HEK293 (cell line): ENCODE data around the gene FXYD3.

Experiments used
- ATF2 ChIP-seq: fragments of 450-650 bp; formaldehyde crosslinking; IDR thresholded peaks from 2 replicates; pipeline ENCODE4 v1.5.1; 2016; ENCODE audit warnings: missing biosample characterization, missing genetic modification characterization, low read depth
- CTCF ChIP-seq: fragments of 450-650 bp; formaldehyde crosslinking; IDR thresholded peaks from 2 replicates; pipeline ENCODE4 v1.5.1; 2016; ENCODE audit warnings: missing biosample characterization, missing genetic modification characterization
- KLF1 ChIP-seq: fragments of 450-650 bp; formaldehyde crosslinking; IDR thresholded peaks from 2 replicates; pipeline ENCODE4 v1.5.1; 2016; ENCODE audit warnings: missing biosample characterization, missing genetic modification characterization
- ZNF23 ChIP-seq: fragments of 450-650 bp; formaldehyde crosslinking; IDR thresholded peaks from 2 replicates; pipeline ENCODE4 v1.5.1; 2016; ENCODE audit warnings: missing biosample characterization, missing genetic modification characterization, borderline replicate concordance
- ZNF768 ChIP-seq: fragments of 450-650 bp; formaldehyde crosslinking; IDR thresholded peaks from 2 replicates; pipeline ENCODE4 v1.5.1; 2018; ENCODE audit warnings: missing biosample characterization, mild to moderate bottlenecking, missing genetic modification characterization
- ZNF792 ChIP-seq: fragments of 450-650 bp; formaldehyde crosslinking; IDR thresholded peaks from 2 replicates; pipeline ENCODE4 v1.5.1; 2016; ENCODE audit warnings: missing biosample characterization, missing genetic modification characterization

- TF ChIP-seq CTCF (tag by site-specific recombination) (no peak), ATF2 (tag by site-specific recombination) (no peak), KLF1 (no peak), ZNF792 (tag by site-specific recombination) (no peak), ZNF768 (tag by site-specific recombination) (no peak), ZNF23 (tag by site-specific recombination) (no peak)
Observed at GRCh38 chr19:35099155-35099896, 16.3 kb upstream of the FXYD3 start.
